D721Med (cell line): ENCODE results near the gene TXNDC5.

ENCODE experiments used
- DNase-seq: peaks from one replicate; pipeline ENCODE4 v3.0.0; 2011; ENCODE audit warnings: low spot score; ENCODE audit not compliant: insufficient read length
- FAIRE-seq: peaks from 2 replicates; lab custom pipeline; 2011; peaks lifted over from hg19 to GRCh38; lab: Jason Lieb, UNC
- TF ChIP-seq, protein P1 (sequence below): IDR thresholded peaks from 2 replicates; pipeline ENCODE4 v1.5.1; 2012; ENCODE audit warnings: mild to moderate bottlenecking, control low read depth; ENCODE audit not compliant: insufficient read depth; ENCODE audit errors: missing control alignments

Gene TXNDC5

GRCh38 chr6:7909323-7910276 lies 988 bp downstream of the TXNDC5 start:
- TF ChIP-seq, protein P1, sequence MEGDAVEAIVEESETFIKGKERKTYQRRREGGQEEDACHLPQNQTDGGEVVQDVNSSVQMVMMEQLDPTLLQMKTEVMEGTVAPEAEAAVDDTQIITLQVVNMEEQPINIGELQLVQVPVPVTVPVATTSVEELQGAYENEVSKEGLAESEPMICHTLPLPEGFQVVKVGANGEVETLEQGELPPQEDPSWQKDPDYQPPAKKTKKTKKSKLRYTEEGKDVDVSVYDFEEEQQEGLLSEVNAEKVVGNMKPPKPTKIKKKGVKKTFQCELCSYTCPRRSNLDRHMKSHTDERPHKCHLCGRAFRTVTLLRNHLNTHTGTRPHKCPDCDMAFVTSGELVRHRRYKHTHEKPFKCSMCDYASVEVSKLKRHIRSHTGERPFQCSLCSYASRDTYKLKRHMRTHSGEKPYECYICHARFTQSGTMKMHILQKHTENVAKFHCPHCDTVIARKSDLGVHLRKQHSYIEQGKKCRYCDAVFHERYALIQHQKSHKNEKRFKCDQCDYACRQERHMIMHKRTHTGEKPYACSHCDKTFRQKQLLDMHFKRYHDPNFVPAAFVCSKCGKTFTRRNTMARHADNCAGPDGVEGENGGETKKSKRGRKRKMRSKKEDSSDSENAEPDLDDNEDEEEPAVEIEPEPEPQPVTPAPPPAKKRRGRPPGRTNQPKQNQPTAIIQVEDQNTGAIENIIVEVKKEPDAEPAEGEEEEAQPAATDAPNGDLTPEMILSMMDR, result no peak
- DNase-seq (peak; percentile 39), FAIRE-seq (no peak)

- TF ChIP-seq, protein P1, result no peak
- DNase-seq (no peak), FAIRE-seq (no peak)
Observed at GRCh38 chr6:7907159-7907558, 3.4 kb downstream of the TXNDC5 start.

GRCh38 chr6:7906741-7907140 lies 3.8 kb downstream of the TXNDC5 start:
- no peak for FAIRE-seq
- TF ChIP-seq, protein P1, result no peak

GRCh38 chr6:7905416-7905815 lies 5.2 kb downstream of the TXNDC5 start:
- FAIRE-seq (no peak), DNase-seq (no peak)
- TF ChIP-seq, protein P1, result no peak

More at GRCh38 chr6:7906741-7907140, 3.8 kb downstream of the TXNDC5 start:
- no peak for DNase-seq

GRCh38 chr6:7904654-7905319 lies 5.8 kb downstream of the TXNDC5 start:
- TF ChIP-seq, protein P1, result no peak
- DNase-seq, result no peak
- FAIRE-seq, result no peak

DNA sequence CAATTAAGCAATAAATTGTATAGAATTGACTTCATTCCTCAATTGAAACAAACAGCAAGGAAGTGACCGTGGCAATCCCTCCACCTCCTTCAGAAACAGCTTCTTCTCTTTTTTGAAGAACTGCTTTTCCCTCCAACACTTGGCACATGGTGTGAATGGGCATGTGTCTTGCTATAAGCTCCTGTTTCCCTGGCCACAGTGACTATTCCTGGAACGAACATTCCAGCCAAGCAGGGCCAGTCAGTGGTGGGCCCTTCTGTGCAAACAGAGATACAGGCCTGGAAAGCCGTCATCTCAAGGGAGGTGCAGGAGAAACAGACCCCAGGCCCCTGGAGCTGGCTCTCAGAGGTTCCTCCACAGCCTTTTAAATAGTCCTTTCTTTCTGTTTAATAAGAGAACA lies 6.9 kb downstream of the TXNDC5 start:
- TF ChIP-seq, protein P1, result no peak
- DNase-seq (no peak), FAIRE-seq (no peak)
